Neural cell (in vitro differentiated cells): ENCODE results near the gene XIRP1. TPM values are rescaled to one million over a fixed set of nuclear protein-coding genes. Genes with fewer than 3 reads are reported as not detected.

Source experiments
- H2AFZ ChIP-seq: fragments of 200-600, 300-800 bp; sonication (generic), shearing (Covaris generic); 2 replicates; pipeline ENCODE4 v1.6.0; 2014; ENCODE audit warnings: low read depth, mild to moderate bottlenecking, antibody characterized with exemption, low read length, moderate library complexity
- H3F3A ChIP-seq: fragments of 200-600 bp; shearing (Covaris generic); 2 replicates; pipeline ENCODE4 v1.6.1; 2016; ENCODE audit warnings: mild to moderate bottlenecking, moderate library complexity, mixed read lengths, antibody characterized with exemption, low read length; ENCODE audit not compliant: insufficient read depth, poor library complexity, severe bottlenecking
- H3K27ac ChIP-seq: fragments of 200-600, 300-800 bp; sonication (generic), shearing (Covaris generic); 2 replicates; pipeline ENCODE4 v1.5.1; 2014; ENCODE audit warnings: mild to moderate bottlenecking, low read length, moderate library complexity
- H3K27me3 ChIP-seq: fragments of 300-800, 200-600 bp; sonication (generic), shearing (Covaris generic); 2 replicates; pipeline ENCODE4 v1.6.0; 2014; ENCODE audit warnings: mild to moderate bottlenecking, low read depth, low read length, moderate library complexity; ENCODE audit not compliant: insufficient read depth
- H3K36me3 ChIP-seq: fragments of 300-800, 200-600 bp; sonication (generic), shearing (Covaris generic); 2 replicates; pipeline ENCODE4 v1.5.1; 2014; ENCODE audit warnings: mild to moderate bottlenecking, antibody characterized with exemption, low read length, moderate library complexity; ENCODE audit not compliant: insufficient read depth
- H3K4me2 ChIP-seq: fragments of 300-800, 200-600 bp; sonication (generic), shearing (Covaris generic); 2 replicates; pipeline ENCODE4 v1.6.0; 2014; ENCODE audit warnings: mild to moderate bottlenecking, low read length
- H3K4me3 ChIP-seq: fragments of 300-800, 200-600 bp; sonication (generic), shearing (Covaris generic); 2 replicates; pipeline ENCODE4 v1.5.1; 2014; ENCODE audit warnings: mild to moderate bottlenecking, low read length, moderate library complexity
- H3K79me2 ChIP-seq: fragments of 200-600 bp; shearing (Covaris generic); replicated peaks from 2 replicates; pipeline ENCODE4 v1.6.0; 2014; ENCODE audit warnings: mild to moderate bottlenecking, low read length, moderate library complexity; ENCODE audit not compliant: insufficient read depth
- H3K9ac ChIP-seq: fragments of 300-800, 200-600 bp; sonication (generic), shearing (Covaris generic); 2 replicates; pipeline ENCODE4 v1.6.1; 2016; ENCODE audit warnings: mild to moderate bottlenecking, low read length, mixed read lengths
- H3K9me2 ChIP-seq: fragments of 200-600 bp; shearing (Covaris generic); 2 replicates; pipeline ENCODE4 v1.6.1; 2016; ENCODE audit warnings: mild to moderate bottlenecking, low read length, mixed read lengths; ENCODE audit not compliant: insufficient read depth
- H3K9me3 ChIP-seq: fragments of 200-600, 300-800 bp; sonication (generic), shearing (Covaris generic); 2 replicates; pipeline ENCODE4 v1.6.1; 2016; ENCODE audit warnings: mild to moderate bottlenecking, mixed run types, low read length, moderate library complexity, mixed read lengths
- H4K20me1 ChIP-seq: fragments of 200-600 bp; shearing (Covaris generic); 2 replicates; pipeline ENCODE4 v1.6.1; 2016; ENCODE audit warnings: mild to moderate bottlenecking, mixed run types; ENCODE audit not compliant: insufficient read depth
- CTCF ChIP-seq: fragments of 450-650 bp; IDR thresholded peaks from 2 replicates; pipeline ENCODE4 v1.5.1; 2014; ENCODE audit warnings: antibody characterized with exemption, mild to moderate bottlenecking, moderate library complexity; ENCODE audit not compliant: poor library complexity, severe bottlenecking
- MXI1 ChIP-seq: fragments of 450-650 bp; conservative IDR thresholded peaks from 2 replicates; pipeline ENCODE4 v1.6.1; 2014; ENCODE audit warnings: antibody characterized with exemption, mild to moderate bottlenecking; ENCODE audit not compliant: poor library complexity, severe bottlenecking
- RAD21 ChIP-seq: fragments of 450-650 bp; conservative IDR thresholded peaks from 2 replicates; pipeline ENCODE4 v1.6.1; 2014; ENCODE audit warnings: antibody characterized with exemption, mild to moderate bottlenecking, moderate library complexity
- REST ChIP-seq: IDR thresholded peaks from 2 replicates; pipeline ENCODE4 v1.6.1; 2012; ENCODE audit warnings: borderline replicate concordance
- TAF1 ChIP-seq: IDR thresholded peaks from 2 replicates; pipeline ENCODE4 v1.6.1; 2012; ENCODE audit warnings: low read depth
- polyA plus RNA-seq: library from polyadenylated mRNA; depleted of rRNA; stranded (reverse); fragments of >200 nt; gene quantifications from 2 replicates; pipeline ENCODE4 v1.2.3, GENCODE V29; 2014

XIRP1 gene
- polyA plus RNA-seq, 1 donor from 2014 or later = not detected

GRCh38 chr3:39180183-39180545 is 12.2 kb downstream of the XIRP1 start:
- Histone ChIP-seq H4K20me1 (no peaks in the 10 kb centered on the region), H3K4me2 (no peak overlapping the region), H3K4me3 (peak overlapping the region; percentile 64), H3K27ac (no peak overlapping the region), H2AFZ (no peak overlapping the region), H3K27me3 (peaks cover 3% of the 10 kb centered on the region), H3F3A (no peaks in the 10 kb centered on the region), H3K9me3 (no peaks in the 10 kb centered on the region), H3K9me2 (no peaks in the 10 kb centered on the region), H3K36me3 (no peaks in the 10 kb centered on the region), H3K9ac (peak overlapping the region; percentile 11), H3K79me2 (no peaks in the 10 kb centered on the region)
- no peak for TF ChIP-seq REST

GRCh38 chr3:39178553-39178952 is 13.8 kb downstream of the XIRP1 start:
- H3F3A ChIP-seq = no peaks in the 10 kb centered on the region
- H4K20me1 ChIP-seq = no peaks in the 10 kb centered on the region
- H3K27ac ChIP-seq = no peak overlapping the region
- no peak overlapping the region for H3K9ac ChIP-seq
- H3K9me3 ChIP-seq = no peaks in the 10 kb centered on the region
- no peak overlapping the region for H2AFZ ChIP-seq
- TF ChIP-seq CTCF = no peak
- TF ChIP-seq TAF1 = no peak
- no peak for TF ChIP-seq REST
- no peak for TF ChIP-seq MXI1
- TF ChIP-seq RAD21 = no peak
- peaks cover 3% of the 10 kb centered on the region for H3K27me3 ChIP-seq
- H3K4me2 ChIP-seq = no peak overlapping the region
- no peak overlapping the region for H3K4me3 ChIP-seq
- no peaks in the 10 kb centered on the region for H3K79me2 ChIP-seq
- H3K36me3 ChIP-seq = no peaks in the 10 kb centered on the region
- H3K9me2 ChIP-seq = no peaks in the 10 kb centered on the region
